Osteoblast (primary cell): ENCODE data around the gene TNS4. TPM values are rescaled to one million over a fixed set of nuclear protein-coding genes. Genes with fewer than 3 reads are reported as not detected.

Experiments used
- DNase-seq: peaks from one replicate; pipeline ENCODE4 v3.0.0; 2011; ENCODE audit warnings: low spot score, mixed read lengths; ENCODE audit not compliant: insufficient read length; ENCODE audit errors: missing footprints
- H2AFZ ChIP-seq: 2 replicates; pipeline ENCODE4 v1.6.0; 2011; ENCODE audit warnings: mild to moderate bottlenecking, low read length
- H3K27ac ChIP-seq: 2 replicates; pipeline ENCODE4 v1.5.1; 2011; ENCODE audit warnings: mild to moderate bottlenecking, low read depth, low read length, moderate library complexity
- H3K27me3 ChIP-seq: 2 replicates; pipeline ENCODE4 v1.6.0; 2012; ENCODE audit warnings: mild to moderate bottlenecking, control low read depth, inconsistent platforms, low read length, moderate library complexity; ENCODE audit not compliant: insufficient read depth
- H3K36me3 ChIP-seq: 2 replicates; pipeline ENCODE4 v1.5.1; 2011; ENCODE audit warnings: mild to moderate bottlenecking, low read length, control low read depth, moderate library complexity; ENCODE audit not compliant: insufficient read depth
- H3K4me1 ChIP-seq: 2 replicates; pipeline ENCODE4 v1.5.1; 2011; ENCODE audit warnings: mild to moderate bottlenecking, low read length, control low read depth, moderate library complexity; ENCODE audit not compliant: insufficient read depth
- H3K4me2 ChIP-seq: 2 replicates; pipeline ENCODE4 v1.6.0; 2011; ENCODE audit warnings: mild to moderate bottlenecking, low read length; ENCODE audit not compliant: insufficient read depth
- H3K4me3 ChIP-seq: fragments of 200-600 bp; sonication (generic); 3 replicates; pipeline ENCODE4 v1.5.1; 2012; ENCODE audit warnings: mild to moderate bottlenecking, low read length, inconsistent platforms; ENCODE audit not compliant: insufficient read depth
- H3K79me2 ChIP-seq: 2 replicates; pipeline ENCODE4 v1.6.0; 2012; ENCODE audit warnings: mild to moderate bottlenecking, low read length, control low read depth, inconsistent platforms; ENCODE audit not compliant: insufficient read depth
- H3K9me3 ChIP-seq: 2 replicates; pipeline ENCODE4 v1.5.1; 2011; ENCODE audit warnings: low read depth, low read length, control low read depth
- H4K20me1 ChIP-seq: 2 replicates; pipeline ENCODE4 v1.6.0; 2012; ENCODE audit warnings: mild to moderate bottlenecking, low read length, control low read depth; ENCODE audit not compliant: insufficient read depth
- total RNA-seq: library from RNA; depleted of rRNA; stranded (reverse); fragments of >200 nt; gene quantifications from 2 replicates; pipeline ENCODE4 v1.2.3, GENCODE V29; 2012
- TF ChIP-seq, protein P1 (sequence below): IDR thresholded peaks from 2 replicates; pipeline ENCODE4 v1.5.1; 2011; ENCODE audit warnings: mild to moderate bottlenecking, low read depth, low read length, moderate library complexity; ENCODE audit errors: extremely low read depth

TNS4 gene
- total RNA-seq, 1 donor, result under 0.01 TPM

DNA sequence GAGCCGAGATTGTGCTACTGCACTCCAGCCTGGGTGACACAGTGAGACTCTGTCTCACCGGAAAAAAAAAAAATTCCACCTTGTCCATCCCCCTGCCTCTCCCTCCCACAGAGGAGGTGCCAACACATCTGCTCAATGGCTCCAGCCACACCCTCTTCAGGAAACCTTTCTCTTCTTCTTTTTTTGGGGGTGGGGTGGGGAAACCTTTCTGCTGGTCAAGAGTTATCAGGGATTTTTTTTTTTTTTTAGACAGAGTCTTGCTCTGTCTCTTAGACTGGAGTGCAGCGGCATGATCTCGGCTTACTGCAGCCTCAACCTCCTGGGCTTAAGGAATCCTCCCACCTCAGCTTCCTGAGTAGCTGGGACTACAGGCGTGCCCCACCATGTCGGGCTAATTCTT, 18.7 kb downstream of the TNS4 start:
- Histone ChIP-seq H3K79me2 (no peaks in the 10 kb centered on the region), H3K36me3 (no peaks in the 10 kb centered on the region), H3K4me1 (peaks cover 32% of the 10 kb centered on the region), H3K4me2 (no peak overlapping the region), H3K27me3 (no peaks in the 10 kb centered on the region), H3K27ac (peak overlapping the region; percentile 97), H4K20me1 (no peaks in the 10 kb centered on the region), H2AFZ (no peak overlapping the region), H3K9me3 (no peaks in the 10 kb centered on the region), H3K4me3 (no peak overlapping the region)
- TF ChIP-seq, protein P1, sequence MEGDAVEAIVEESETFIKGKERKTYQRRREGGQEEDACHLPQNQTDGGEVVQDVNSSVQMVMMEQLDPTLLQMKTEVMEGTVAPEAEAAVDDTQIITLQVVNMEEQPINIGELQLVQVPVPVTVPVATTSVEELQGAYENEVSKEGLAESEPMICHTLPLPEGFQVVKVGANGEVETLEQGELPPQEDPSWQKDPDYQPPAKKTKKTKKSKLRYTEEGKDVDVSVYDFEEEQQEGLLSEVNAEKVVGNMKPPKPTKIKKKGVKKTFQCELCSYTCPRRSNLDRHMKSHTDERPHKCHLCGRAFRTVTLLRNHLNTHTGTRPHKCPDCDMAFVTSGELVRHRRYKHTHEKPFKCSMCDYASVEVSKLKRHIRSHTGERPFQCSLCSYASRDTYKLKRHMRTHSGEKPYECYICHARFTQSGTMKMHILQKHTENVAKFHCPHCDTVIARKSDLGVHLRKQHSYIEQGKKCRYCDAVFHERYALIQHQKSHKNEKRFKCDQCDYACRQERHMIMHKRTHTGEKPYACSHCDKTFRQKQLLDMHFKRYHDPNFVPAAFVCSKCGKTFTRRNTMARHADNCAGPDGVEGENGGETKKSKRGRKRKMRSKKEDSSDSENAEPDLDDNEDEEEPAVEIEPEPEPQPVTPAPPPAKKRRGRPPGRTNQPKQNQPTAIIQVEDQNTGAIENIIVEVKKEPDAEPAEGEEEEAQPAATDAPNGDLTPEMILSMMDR, result no peak
- DNase-seq, result peak; percentile 79

- Histone ChIP-seq H3K36me3 (no peaks in the 10 kb centered on the region), H3K4me3 (no peak overlapping the region), H3K27ac (no peak overlapping the region), H3K79me2 (no peaks in the 10 kb centered on the region), H4K20me1 (no peaks in the 10 kb centered on the region), H3K4me2 (no peak overlapping the region), H2AFZ (no peak overlapping the region), H3K9me3 (no peaks in the 10 kb centered on the region), H3K4me1 (peaks cover 17% of the 10 kb centered on the region), H3K27me3 (no peaks in the 10 kb centered on the region)
- TF ChIP-seq, protein P1, result no peak
- no peak for DNase-seq
Observed at GRCh38 chr17:40481106-40481505, 20.3 kb downstream of the TNS4 start.

DNA sequence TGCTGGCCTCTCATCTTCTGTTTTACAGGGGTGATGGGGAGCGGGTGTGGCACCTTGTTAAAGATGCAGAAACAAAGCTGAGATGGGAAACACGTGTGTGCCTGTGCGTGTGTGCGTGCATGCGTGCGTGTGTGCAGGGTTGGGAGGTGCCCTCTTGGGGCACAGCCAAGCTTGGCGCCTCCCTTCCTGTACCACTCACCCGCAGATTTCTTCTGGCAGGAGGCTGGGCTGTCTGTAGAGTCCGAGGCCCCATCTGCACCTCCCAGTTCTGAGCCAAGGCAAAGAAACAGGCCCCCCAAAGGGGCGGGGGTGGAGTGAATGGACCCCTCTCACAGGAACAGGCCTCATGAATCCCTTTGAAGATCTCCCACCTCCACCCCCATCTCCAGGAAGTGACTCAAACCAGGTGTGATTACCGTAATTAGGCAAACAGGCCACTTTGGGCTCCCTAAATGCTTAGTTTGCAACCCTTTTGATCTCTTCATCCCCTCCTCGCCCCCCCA, 20.9 kb downstream of the TNS4 start:
- Histone ChIP-seq H3K4me2 (no peak overlapping the region), H2AFZ (no peak overlapping the region), H3K9me3 (no peaks in the 10 kb centered on the region), H3K4me1 (peaks cover 16% of the 10 kb centered on the region), H3K27me3 (no peaks in the 10 kb centered on the region), H3K27ac (no peak overlapping the region), H3K4me3 (no peak overlapping the region), H3K36me3 (no peaks in the 10 kb centered on the region), H3K79me2 (no peaks in the 10 kb centered on the region), H4K20me1 (no peaks in the 10 kb centered on the region)
- DNase-seq, result peak; percentile 43
- TF ChIP-seq, protein P1, result no peak

DNA sequence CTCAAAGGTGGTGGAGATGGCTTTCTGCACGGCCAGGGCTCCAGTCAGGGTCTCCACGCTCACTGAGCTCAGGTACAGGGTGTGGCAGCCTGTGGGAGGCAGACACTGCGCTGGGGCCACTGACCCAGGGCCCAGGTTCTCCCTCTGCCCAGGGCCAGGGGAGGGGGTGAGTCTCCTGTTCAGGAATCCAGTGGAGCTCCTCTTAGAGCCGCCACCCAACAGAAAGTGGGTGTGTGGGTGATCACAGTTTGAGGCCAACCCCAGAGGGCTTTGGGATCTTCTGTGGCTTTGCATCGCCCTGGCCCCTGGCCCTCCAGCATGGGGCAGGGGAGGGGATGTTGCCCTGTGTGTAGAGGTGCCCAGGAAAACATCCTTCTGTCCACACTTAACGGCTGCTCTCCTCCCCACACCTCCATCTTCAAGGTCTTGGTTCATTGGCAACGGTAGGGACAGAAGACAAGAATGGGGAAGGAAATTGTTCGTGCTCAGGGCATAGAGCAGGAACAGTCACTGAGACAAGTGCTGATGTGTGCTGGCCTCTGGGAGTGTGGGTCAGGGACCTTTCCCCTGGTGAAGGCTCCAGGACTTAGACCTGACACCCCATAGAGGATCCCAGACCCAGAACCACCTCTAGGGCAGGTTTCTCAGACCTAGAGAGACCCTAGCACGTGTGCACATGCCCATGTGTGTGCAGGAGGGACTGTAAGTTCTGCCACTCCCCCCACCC, 21.5 kb downstream of the TNS4 start:
- peak; percentile 58 for DNase-seq
- Histone ChIP-seq H3K4me3 (no peak overlapping the region), H2AFZ (no peak overlapping the region), H3K36me3 (no peaks in the 10 kb centered on the region), H3K4me1 (peaks cover 13% of the 10 kb centered on the region), H3K9me3 (no peaks in the 10 kb centered on the region), H3K4me2 (no peak overlapping the region), H4K20me1 (no peaks in the 10 kb centered on the region), H3K27me3 (no peaks in the 10 kb centered on the region), H3K79me2 (no peaks in the 10 kb centered on the region), H3K27ac (peak overlapping the region; percentile 17)
- TF ChIP-seq, protein P1, result no peak
